ENCODE measurements around the gene RIMS3. TPM values are rescaled to one million over a fixed set of nuclear protein-coding genes. Genes with fewer than 3 reads are reported as not detected.
A peak's percentile ranks its signal among the peaks of the same experiment; 100 is the strongest.

The RIMS3 gene
- total and polyA plus RNA-seq, 12 donors, result 0.14 to 2.0 (median 0.71) TPM

GRCh38 chr1:40652979-40653378 lies 12.5 kb downstream of the RIMS3 start:
- no peak overlapping the region for H3K27ac ChIP-seq
- intact Hi-C loops (cut with DNase I), result no loop called here
- no peaks in the 10 kb centered on the region for H3K9me3 ChIP-seq
- peaks cover 0 to 24% (median 5%) of the 10 kb centered on the region in 9 donors for H3K4me1 ChIP-seq
- TF ChIP-seq, protein P1, sequence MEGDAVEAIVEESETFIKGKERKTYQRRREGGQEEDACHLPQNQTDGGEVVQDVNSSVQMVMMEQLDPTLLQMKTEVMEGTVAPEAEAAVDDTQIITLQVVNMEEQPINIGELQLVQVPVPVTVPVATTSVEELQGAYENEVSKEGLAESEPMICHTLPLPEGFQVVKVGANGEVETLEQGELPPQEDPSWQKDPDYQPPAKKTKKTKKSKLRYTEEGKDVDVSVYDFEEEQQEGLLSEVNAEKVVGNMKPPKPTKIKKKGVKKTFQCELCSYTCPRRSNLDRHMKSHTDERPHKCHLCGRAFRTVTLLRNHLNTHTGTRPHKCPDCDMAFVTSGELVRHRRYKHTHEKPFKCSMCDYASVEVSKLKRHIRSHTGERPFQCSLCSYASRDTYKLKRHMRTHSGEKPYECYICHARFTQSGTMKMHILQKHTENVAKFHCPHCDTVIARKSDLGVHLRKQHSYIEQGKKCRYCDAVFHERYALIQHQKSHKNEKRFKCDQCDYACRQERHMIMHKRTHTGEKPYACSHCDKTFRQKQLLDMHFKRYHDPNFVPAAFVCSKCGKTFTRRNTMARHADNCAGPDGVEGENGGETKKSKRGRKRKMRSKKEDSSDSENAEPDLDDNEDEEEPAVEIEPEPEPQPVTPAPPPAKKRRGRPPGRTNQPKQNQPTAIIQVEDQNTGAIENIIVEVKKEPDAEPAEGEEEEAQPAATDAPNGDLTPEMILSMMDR (IDR thresholded peaks at IDR 0.05), result no peak
- DNase-seq, result no peak
- 92 to 93% methylated on average over 4 of the region's 4 CpGs for WGBS, 2 donors
- no peaks in the 10 kb centered on the region for H3K36me3 ChIP-seq
- ATAC-seq, result no peak
- H3K27me3 ChIP-seq, result peaks cover 0 to 10% (median 3%) of the 10 kb centered on the region in 7 donors
- no peak overlapping the region for H3K4me3 ChIP-seq

DNA sequence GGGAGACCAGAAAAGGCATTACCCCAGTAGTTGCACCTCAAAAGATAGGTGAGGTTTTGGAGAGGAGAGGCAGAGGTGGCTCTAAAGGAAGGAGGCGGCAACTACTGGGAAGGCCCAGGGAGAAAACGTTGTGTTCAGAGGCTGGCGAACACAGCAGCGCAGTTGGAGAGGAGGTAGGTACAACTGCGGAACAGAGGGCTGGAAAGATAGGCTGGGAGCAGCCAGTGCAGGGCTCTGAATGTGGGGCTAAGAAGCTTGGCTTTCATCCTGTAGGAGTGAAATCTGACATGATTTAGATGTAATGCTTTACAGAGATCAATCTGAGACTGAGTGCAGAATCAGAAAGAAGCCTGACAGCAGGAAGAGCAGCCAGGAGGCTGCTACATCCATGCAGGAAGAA lies 13.0 kb downstream of the RIMS3 start:
- H3K36me3 ChIP-seq, result no peaks in the 10 kb centered on the region
- H3K9me3 ChIP-seq, result no peaks in the 10 kb centered on the region
- intact Hi-C loops (cut with DNase I), result no loop called here
- H3K4me3 ChIP-seq, result no peak overlapping the region
- TF ChIP-seq, protein P1 (IDR thresholded peaks at IDR 0.05), result no peak
- no peak overlapping the region for H3K27ac ChIP-seq
- peaks cover 0 to 10% (median 3%) of the 10 kb centered on the region in 7 donors for H3K27me3 ChIP-seq
- DNase-seq (no peak), ATAC-seq (no peak)
- 74 to 78% methylated on average over 5 of the region's 5 CpGs for WGBS, 2 donors
- peaks cover 0 to 24% (median 5%) of the 10 kb centered on the region in 9 donors for H3K4me1 ChIP-seq

DNA sequence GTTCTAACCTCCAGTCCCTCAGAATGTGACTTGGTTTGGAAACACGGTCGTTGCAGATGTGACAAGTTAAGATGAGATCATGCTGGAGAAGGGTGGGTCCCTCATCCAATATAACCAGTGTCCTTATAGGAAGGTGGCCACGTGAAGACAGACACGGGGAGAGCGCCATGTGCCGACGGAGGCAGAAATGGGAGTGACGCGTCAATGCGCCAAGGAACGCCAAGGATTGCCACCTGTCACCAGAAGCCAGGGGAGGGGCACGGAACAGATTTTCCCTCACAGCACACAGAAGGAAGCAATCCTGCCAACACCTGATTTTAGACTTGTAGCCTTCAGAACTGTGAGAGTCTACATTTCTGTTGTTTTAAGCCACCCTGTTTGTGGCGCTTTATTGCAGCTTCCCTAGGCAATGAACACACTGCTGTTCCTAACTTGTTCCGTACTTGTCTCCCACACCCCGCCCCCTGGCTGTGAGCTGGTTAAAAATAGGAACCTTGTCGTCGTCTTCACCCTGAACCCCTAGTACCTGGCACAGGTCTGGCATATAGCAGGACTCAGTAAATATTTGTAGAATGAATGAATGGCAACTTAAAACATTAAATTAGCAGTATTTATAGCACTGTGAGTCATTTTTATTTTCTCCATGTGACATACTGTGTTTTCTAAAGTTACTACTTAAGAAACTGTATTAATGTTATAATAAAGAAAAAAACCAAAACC lies 14.2 kb downstream of the RIMS3 start:
- peaks cover 0 to 10% (median 3%) of the 10 kb centered on the region in 7 donors for H3K27me3 ChIP-seq
- 63 to 70% methylated on average over 17 of the region's 17 CpGs for WGBS, 2 donors
- H3K9me3 ChIP-seq, result no peaks in the 10 kb centered on the region
- H3K27ac ChIP-seq, result no peak overlapping the region
- H3K4me3 ChIP-seq, result no peak overlapping the region
- ATAC-seq (peak in 3 of 8 donors; percentile 51 to 81 (median 80)), DNase-seq (no peak)
- peaks cover 0 to 24% (median 5%) of the 10 kb centered on the region in 9 donors for H3K4me1 ChIP-seq
- TF ChIP-seq, protein P1 (IDR thresholded peaks at IDR 0.05), result peak in 2 of 9 donors; percentile 10 to 17
- no peaks in the 10 kb centered on the region for H3K36me3 ChIP-seq
- intact Hi-C loops (cut with DNase I), result no loop called here

DNA sequence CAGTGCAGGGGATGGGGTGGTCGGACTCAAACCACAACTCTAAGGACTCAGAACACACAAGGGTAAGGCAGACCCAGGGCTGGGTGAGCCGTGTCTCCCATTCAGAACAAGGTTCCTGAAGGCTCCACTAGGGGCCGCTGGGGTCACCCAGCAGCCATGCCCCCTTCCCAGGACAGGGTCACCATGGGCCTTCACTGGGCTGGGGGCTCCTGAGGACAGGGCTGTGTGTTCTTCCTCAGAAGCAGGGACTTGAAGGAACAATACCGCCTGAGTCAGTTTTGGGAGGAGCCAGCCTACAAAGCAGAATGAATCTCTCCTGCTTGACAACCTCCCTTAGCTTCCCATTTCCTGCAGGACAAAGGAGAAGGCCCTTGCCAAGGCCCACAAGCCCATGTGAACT lies 15.4 kb downstream of the RIMS3 start:
- ATAC-seq, result peak in 5 of 8 donors; percentile 23 to 75 (median 63)
- WGBS, 2 donors, result 53 to 65% methylated on average over 4 of the region's 4 CpGs

More for the DNA sequence above, 15.4 kb downstream of the RIMS3 start:
- DNase-seq, result no peak
- intact Hi-C loops (cut with DNase I), result no loop called here
- H3K27ac ChIP-seq, result no peak overlapping the region
- H3K4me3 ChIP-seq, result no peak overlapping the region
- TF ChIP-seq, protein P1 (IDR thresholded peaks at IDR 0.05), result peak in 6 of 9 donors; percentile 27 to 56 (median 36)
- H3K4me1 ChIP-seq, result peaks cover 0 to 24% (median 5%) of the 10 kb centered on the region in 9 donors
- peaks cover 0 to 10% (median 3%) of the 10 kb centered on the region in 7 donors for H3K27me3 ChIP-seq
- no peaks in the 10 kb centered on the region for H3K36me3 ChIP-seq
- no peaks in the 10 kb centered on the region for H3K9me3 ChIP-seq
